Pancreas (tissue), 10 donors: ENCODE results near the gene ZAP70. TPM values are rescaled to one million over a fixed set of nuclear protein-coding genes. Genes with fewer than 3 reads are reported as not detected.

Source experiments
- ATAC-seq, 4 donors: fragments of 200-7000 bp; cut with Tn5 transposase; one replicate each; pipeline versions ENCODE4 v1.8.0 to v1.9.1; 2020; ENCODE audit warnings: mild to moderate bottlenecking in 4 of 4, moderate library complexity in 4 of 4
- DNase-seq, 6 donors: peaks; one replicate each; pipeline ENCODE4 v3.0.0-alpha.2; 2020
- FAIRE-seq: peaks from 2 replicates; lab custom pipeline; 2012; peaks lifted over from hg19 to GRCh38; lab: Jason Lieb, UNC
- H3K27ac ChIP-seq, 4 donors: fragments of 200-600 bp; sonication (generic); 1 replicate in 3 of 4; 2 replicates in 1 of 4; pipeline versions ENCODE4 v1.5.0 to v1.8.0; 2020
- H3K27me3 ChIP-seq, 4 donors: fragments of 200-600 bp; one replicate each; pipeline ENCODE4 v1.8.0; 2021
- H3K36me3 ChIP-seq, 3 donors: fragments of 200-600 bp; sonication (generic) in 1 of 3; one replicate each; pipeline versions ENCODE4 v1.5.0 to v1.8.0; 2020 to 2021
- H3K4me1 ChIP-seq, 3 donors: fragments of 200-600 bp; one replicate each; pipeline ENCODE4 v1.8.0; 2021
- H3K4me3 ChIP-seq, 4 donors: fragments of 200-600 bp; sonication (generic) in 2 of 4; one replicate each; pipeline versions ENCODE4 v1.5.0 to v1.8.0; 2020 to 2021
- H3K9me3 ChIP-seq, 4 donors: fragments of 200-600 bp; one replicate each; pipeline ENCODE4 v1.8.0; 2021
- CTCF ChIP-seq, 4 donors: fragments of 200-600 bp; sonication (generic) in 3 of 4; IDR thresholded peaks; one replicate each; pipeline versions ENCODE4 v1.5.0 to v1.8.0; 2021; ENCODE audit warnings: antibody characterized with exemption in 4 of 4
- WGBS, 2 donors: extraction: QIAGEN DNeasy Blood & Tissue Kit; methylation state at CpG; one replicate each; pipeline ENCODE4 v1.1.7; 2013; 5-methylcytosine and 5-hydroxymethylcytosine counted together
- intact Hi-C, 3 donors: fragments of 100-400 bp; cut with DNase I; formaldehyde crosslinking; loops; one replicate each; pipeline versions ENCODE4 v1.11.1 to v1.14.2; 2022
- polyA plus RNA-seq, 2 donors: library from polyadenylated mRNA; stranded (reverse); fragments of 200-250 nt; gene quantifications; one replicate each; pipeline ENCODE4 v1.2.3, GENCODE V29; 2013
- total RNA-seq, 6 donors: library from RNA; stranded (reverse); fragmentation: NEBNext Ultra II Directional in 4 of 6; extraction: Animal tissue kit (Norgen Biotek cat#: 25700) in 4 of 6; gene quantifications; one replicate each; pipeline versions ENCODE4 v1.2.1 to v1.2.4, GENCODE V29; 2021 to 2023
- donor health status: healthy with polysubstance abuse.
- donor health status: DM: no; HTN: no; CAD: no; lungs with moderate emphysema.
- donor health status: DM: no; HTN: no; CAD: no.
- donor health status: control.
- donor health status: control.
- donor health status: Bipolar disorder and iron deficiency.
- donor health status: DM: yes; HTN: yes; CAD: no.
- donor health status: DM: no; HTN: no; CAD: no.
- donor health status: DM: no; HTN: no; CAD: no.
- donor health status: DM: yes; HTN: yes; CAD: no.

The ZAP70 gene
- total and polyA plus RNA-seq, 8 donors: 0.42 to 2.6 (median 1.3) TPM

- H3K4me1 ChIP-seq: no peaks in the 10 kb centered on the region
- H3K27me3 ChIP-seq: no peaks in the 10 kb centered on the region
- no peak for TF ChIP-seq CTCF (IDR thresholded peaks at IDR 0.05)
- no peak for DNase-seq
- no peak overlapping the region for H3K4me3 ChIP-seq
- no peaks in the 10 kb centered on the region for H3K9me3 ChIP-seq
- no peak for FAIRE-seq
- WGBS, 2 donors: 85 to 90% methylated on average over 44 of the region's 44 CpGs
- intact Hi-C loops: loop anchor here in 1 of 3 donors (10.0 kb wide), 1 partner anchor 650 kb away; no protein-coding TSS in a partner anchor
- no peak overlapping the region for H3K27ac ChIP-seq
- ATAC-seq: no peak
- no peaks in the 10 kb centered on the region for H3K36me3 ChIP-seq
Observed at GRCh38 chr2:97734061-97735051, 21.0 kb downstream of the ZAP70 start.

- Histone ChIP-seq H3K4me1 (no peaks in the 10 kb centered on the region), H3K4me3 (no peak overlapping the region), H3K27me3 (no peaks in the 10 kb centered on the region), H3K9me3 (no peaks in the 10 kb centered on the region), H3K36me3 (no peaks in the 10 kb centered on the region), H3K27ac (no peak overlapping the region)
- intact Hi-C loops: loop anchor here in 1 of 3 donors (10.0 kb wide), 1 partner anchor 650 kb away; no protein-coding TSS in a partner anchor
- no peak for TF ChIP-seq CTCF (IDR thresholded peaks at IDR 0.05)
- no peak for ATAC-seq
- FAIRE-seq: no peak
- DNase-seq: peak in 1 of 6 donors; percentile 68
- 94% methylated on average over 27 to 29 of the region's 29 CpGs for WGBS, 2 donors
Observed at GRCh38 chr2:97735161-97735561, 21.8 kb downstream of the ZAP70 start.

GRCh38 chr2:97736185-97736584 is 22.8 kb downstream of the ZAP70 start:
- DNase-seq (no peak), ATAC-seq (no peak), FAIRE-seq (no peak)
- intact Hi-C loops: loop anchor here in 1 of 3 donors (10.0 kb wide), 1 partner anchor 649 kb away; no protein-coding TSS in a partner anchor
- Histone ChIP-seq H3K9me3 (no peaks in the 10 kb centered on the region), H3K36me3 (no peaks in the 10 kb centered on the region), H3K27me3 (no peaks in the 10 kb centered on the region), H3K27ac (no peak overlapping the region), H3K4me3 (no peak overlapping the region), H3K4me1 (no peaks in the 10 kb centered on the region)
- no peak for TF ChIP-seq CTCF (IDR thresholded peaks at IDR 0.05)
- 57 to 64% methylated on average over 4 of the region's 4 CpGs for WGBS, 2 donors

GRCh38 chr2:97736608-97737330 is 23.4 kb downstream of the ZAP70 start:
- Histone ChIP-seq H3K36me3 (no peaks in the 10 kb centered on the region), H3K9me3 (no peaks in the 10 kb centered on the region), H3K27me3 (no peaks in the 10 kb centered on the region), H3K4me1 (no peaks in the 10 kb centered on the region), H3K4me3 (no peak overlapping the region), H3K27ac (no peak overlapping the region)
- no peak for ATAC-seq
- no peak for FAIRE-seq
- intact Hi-C loops: loop anchor here in 1 of 3 donors (10.0 kb wide), 1 partner anchor 648 kb away; no protein-coding TSS in a partner anchor
- no peak for DNase-seq
- TF ChIP-seq CTCF (IDR thresholded peaks at IDR 0.05): no peak
- 70 to 80% methylated on average over 20 of the region's 20 CpGs for WGBS, 2 donors
